Activated T-cell treated with anti-CD3 and anti-CD28 coated beads for 48 hours (primary cell): ENCODE measurements around the gene PCNX2.
A peak's percentile ranks its signal among the peaks of the same experiment; 100 is the strongest.

Experiments
- DNase-seq: peaks from one replicate; pipeline ENCODE4 v3.0.0-alpha.2; 2020; ENCODE audit warnings: low read depth

PCNX2 gene

GRCh38 chr1:232954594-232955365 lies 340.7 kb downstream of the PCNX2 start:
- no peak for DNase-seq

GRCh38 chr1:232952514-232953499 lies 342.7 kb downstream of the PCNX2 start:
- DNase-seq: no peak

- DNase-seq: no peak
Observed at GRCh38 chr1:232951605-232952004, 343.9 kb downstream of the PCNX2 start.

DNA sequence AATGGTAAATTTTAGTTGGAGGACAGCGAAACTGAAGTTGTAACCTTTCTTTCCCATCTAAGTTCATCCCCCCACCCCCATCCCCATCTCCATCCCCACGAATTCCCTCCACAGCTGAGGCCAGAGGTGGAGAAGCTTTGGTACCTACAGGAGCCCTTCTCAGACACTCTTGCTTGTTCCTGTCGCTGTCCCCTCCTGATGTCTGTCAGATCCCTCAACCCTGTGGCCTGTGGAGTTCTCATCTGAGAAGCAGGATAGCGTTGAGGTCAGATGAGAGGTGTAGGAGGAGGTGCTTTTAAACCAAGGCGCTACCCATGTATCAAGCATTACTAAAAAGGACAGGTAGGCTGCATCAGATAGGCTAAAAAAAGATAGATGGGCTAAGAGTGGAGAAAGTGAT lies 344.3 kb downstream of the PCNX2 start:
- DNase-seq: no peak

- peak; percentile 96 for DNase-seq
Observed at GRCh38 chr1:232950197-232951176, 345.0 kb downstream of the PCNX2 start, which contains the start of gene NTPCR. NTPCR (plus strand) TSS chr1:232950611; CDS start chr1:232950711, 100 bp downstream.

- DNase-seq: no peak
Observed at GRCh38 chr1:232949636-232950196, 345.8 kb downstream of the PCNX2 start.

DNA sequence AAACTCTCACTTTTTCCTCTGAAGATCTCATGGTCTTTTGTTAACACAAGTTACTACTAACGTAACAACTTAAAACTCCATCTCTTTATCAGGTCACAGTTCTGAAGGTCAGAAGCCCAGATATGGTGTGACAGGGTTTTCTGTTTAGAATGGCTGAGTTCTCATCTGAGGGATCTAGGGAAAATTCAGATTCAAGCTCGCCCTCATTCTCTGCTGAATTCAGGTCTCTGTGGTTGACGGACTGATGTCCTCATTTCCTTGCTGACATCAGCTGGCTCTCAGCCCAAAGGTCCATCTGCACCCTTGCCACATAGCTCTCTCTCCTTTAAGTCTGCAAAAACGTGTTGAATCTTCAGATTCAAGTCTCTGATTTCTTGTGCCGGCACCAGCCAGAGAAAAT lies 351.2 kb downstream of the PCNX2 start:
- DNase-seq: no peak

DNA sequence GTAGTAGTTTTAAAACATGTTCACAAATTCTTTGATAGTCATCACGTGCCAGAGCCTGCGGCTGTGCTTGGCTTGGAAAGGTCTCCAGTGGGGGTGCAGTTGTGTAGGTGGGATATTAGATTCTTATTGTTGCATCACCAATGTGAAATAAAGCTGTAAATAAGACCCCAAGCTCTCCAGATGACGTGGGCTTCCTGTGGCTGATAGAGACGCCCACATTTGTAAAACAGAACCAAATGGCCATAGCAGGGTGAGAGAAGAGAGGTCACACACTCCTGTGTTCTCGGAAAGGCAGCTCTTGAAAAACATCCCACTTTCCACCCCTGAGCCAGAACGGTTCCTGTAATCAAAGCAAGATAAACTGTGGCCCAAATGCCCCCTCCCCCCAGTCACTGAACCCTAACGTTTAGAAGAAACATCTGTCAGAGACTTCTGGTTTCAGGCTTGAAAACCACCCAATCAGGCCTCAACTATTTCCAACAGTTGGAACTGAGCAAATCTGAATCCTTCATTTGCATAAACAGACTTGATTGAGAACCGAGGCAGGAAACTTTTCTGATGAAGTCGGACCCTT lies 351.8 kb downstream of the PCNX2 start:
- no peak for DNase-seq

- DNase-seq: no peak
Observed at GRCh38 chr1:232942413-232943294, 352.9 kb downstream of the PCNX2 start.

GRCh38 chr1:232940262-232940661 lies 355.3 kb downstream of the PCNX2 start:
- DNase-seq: no peak

- no peak for DNase-seq
Observed at GRCh38 chr1:232939748-232940147, 355.8 kb downstream of the PCNX2 start.

- DNase-seq: no peak
Observed at GRCh38 chr1:232938926-232939325, 356.6 kb downstream of the PCNX2 start.

DNA sequence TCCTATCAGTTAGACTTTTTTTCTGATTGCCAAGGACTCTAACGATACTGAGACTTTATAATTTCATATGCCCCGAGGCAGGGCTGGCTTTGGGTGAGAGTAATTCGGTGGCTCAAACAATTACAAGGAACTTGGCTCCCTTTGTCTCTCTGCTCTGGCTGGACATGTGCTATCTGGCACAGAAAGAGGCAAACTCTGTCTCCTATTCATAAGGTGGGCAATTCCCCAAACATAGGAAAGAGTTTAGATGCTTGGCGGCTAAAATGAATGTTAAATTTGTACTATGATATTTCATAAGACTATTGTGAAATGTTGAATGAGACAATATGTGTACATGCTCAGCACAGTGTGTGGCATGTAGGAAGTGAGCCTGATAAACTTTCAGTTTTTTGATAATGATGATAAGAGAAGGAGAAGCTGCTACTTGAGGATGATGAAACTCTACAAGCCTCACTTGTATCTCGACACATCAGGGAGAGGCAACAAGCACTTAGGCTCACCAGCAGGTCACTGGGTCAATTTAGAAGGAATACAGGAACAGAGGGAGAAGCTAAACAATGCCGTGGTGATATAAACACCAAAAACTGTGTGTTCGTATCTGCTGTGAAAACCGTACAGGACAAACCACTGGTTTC lies 357.7 kb downstream of the PCNX2 start:
- no peak for DNase-seq

DNA sequence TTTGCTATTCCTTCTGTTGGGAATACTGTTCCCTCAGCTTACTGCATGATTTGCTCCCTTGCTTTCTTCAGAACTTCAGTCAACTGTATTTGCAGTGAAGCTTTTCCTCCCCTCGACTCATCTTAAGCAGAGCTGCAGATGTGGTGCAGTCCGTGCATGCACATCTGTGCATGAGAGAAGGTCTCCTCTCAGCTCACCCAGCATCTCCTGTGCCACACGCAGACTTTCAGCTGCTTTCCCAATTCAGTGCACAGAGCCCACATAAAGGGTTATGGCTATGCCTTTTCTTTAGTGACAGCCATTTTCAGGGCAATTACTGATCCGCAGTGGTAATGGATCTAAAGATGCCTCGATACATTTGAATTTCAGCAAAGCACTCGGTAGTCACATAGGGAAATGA lies 358.6 kb downstream of the PCNX2 start:
- DNase-seq: no peak
